Measurements from ENCODE around the gene SHC2. TPM values are rescaled to one million over a fixed set of nuclear protein-coding genes. Genes with fewer than 3 reads are reported as not detected.

Gene SHC2
- total and polyA plus RNA-seq, 9 of the 15 experiments (the other 6 are each of a cell fraction or from before 2014, with no cell fraction given): 0.14 to 0.36 (median 0.17) TPM; not detected in 5

DNA sequence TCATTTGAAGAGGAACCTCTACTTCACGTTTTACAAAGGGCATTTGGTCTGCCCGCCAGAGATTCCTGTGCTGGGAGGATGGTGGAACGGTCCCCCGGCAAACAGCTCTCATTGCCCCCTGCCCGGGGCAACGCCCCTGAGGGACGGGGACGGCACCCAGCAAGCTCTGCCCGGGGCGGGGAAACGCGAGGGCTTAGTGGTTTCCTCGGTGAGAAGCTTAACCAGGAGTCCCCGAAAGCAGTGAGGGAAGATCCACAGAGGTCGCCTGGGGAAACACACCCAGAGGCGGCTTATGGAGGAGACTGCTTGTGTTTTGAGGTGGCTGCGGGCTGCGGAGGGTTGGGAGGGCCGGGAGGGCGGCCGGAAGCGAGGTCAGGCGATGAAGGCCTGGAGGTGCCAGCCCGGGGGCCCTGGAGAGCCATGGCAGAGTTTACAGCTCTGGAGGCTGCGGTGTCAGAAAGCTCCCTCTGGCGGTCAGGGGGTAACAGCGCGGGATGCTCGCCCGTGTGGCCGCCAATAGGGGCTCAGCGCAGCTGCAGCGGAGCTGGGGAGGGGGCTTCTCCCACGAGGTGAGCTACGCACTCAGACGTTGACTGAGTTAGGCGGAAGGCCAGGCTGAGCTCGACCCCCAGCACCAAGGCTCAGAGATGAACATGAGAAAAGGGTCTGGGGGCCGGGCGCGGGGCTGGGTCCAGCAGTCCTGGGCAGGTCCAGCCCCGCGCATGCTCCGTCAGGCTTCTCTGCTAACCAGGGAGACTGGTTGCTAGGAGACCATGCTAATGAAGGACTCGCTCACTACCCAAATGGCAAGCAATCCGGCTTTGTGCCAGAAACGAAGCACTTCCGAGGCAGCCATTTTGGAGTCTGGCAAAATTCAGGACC is 45.8 kb upstream of the SHC2 start (continued):
- TF ChIP-seq, protein P1, sequence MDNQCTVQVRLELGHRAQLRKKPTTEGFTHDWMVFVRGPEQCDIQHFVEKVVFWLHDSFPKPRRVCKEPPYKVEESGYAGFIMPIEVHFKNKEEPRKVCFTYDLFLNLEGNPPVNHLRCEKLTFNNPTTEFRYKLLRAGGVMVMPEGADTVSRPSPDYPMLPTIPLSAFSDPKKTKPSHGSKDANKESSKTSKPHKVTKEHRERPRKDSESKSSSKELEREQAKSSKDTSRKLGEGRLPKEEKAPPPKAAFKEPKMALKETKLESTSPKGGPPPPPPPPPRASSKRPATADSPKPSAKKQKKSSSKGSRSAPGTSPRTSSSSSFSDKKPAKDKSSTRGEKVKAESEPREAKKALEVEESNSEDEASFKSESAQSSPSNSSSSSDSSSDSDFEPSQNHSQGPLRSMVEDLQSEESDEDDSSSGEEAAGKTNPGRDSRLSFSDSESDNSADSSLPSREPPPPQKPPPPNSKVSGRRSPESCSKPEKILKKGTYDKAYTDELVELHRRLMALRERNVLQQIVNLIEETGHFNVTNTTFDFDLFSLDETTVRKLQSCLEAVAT (IDR thresholded peaks at IDR 0.05): no peak
- TF ChIP-seq, protein P2, sequence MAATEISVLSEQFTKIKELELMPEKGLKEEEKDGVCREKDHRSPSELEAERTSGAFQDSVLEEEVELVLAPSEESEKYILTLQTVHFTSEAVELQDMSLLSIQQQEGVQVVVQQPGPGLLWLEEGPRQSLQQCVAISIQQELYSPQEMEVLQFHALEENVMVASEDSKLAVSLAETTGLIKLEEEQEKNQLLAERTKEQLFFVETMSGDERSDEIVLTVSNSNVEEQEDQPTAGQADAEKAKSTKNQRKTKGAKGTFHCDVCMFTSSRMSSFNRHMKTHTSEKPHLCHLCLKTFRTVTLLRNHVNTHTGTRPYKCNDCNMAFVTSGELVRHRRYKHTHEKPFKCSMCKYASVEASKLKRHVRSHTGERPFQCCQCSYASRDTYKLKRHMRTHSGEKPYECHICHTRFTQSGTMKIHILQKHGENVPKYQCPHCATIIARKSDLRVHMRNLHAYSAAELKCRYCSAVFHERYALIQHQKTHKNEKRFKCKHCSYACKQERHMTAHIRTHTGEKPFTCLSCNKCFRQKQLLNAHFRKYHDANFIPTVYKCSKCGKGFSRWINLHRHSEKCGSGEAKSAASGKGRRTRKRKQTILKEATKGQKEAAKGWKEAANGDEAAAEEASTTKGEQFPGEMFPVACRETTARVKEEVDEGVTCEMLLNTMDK (IDR thresholded peaks at IDR 0.05; ENCODE audit: borderline replicate concordance, insufficient read depth, low read depth, low read length, poor library complexity, severe bottlenecking): peak; percentile 48
- TF ChIP-seq, protein P3, sequence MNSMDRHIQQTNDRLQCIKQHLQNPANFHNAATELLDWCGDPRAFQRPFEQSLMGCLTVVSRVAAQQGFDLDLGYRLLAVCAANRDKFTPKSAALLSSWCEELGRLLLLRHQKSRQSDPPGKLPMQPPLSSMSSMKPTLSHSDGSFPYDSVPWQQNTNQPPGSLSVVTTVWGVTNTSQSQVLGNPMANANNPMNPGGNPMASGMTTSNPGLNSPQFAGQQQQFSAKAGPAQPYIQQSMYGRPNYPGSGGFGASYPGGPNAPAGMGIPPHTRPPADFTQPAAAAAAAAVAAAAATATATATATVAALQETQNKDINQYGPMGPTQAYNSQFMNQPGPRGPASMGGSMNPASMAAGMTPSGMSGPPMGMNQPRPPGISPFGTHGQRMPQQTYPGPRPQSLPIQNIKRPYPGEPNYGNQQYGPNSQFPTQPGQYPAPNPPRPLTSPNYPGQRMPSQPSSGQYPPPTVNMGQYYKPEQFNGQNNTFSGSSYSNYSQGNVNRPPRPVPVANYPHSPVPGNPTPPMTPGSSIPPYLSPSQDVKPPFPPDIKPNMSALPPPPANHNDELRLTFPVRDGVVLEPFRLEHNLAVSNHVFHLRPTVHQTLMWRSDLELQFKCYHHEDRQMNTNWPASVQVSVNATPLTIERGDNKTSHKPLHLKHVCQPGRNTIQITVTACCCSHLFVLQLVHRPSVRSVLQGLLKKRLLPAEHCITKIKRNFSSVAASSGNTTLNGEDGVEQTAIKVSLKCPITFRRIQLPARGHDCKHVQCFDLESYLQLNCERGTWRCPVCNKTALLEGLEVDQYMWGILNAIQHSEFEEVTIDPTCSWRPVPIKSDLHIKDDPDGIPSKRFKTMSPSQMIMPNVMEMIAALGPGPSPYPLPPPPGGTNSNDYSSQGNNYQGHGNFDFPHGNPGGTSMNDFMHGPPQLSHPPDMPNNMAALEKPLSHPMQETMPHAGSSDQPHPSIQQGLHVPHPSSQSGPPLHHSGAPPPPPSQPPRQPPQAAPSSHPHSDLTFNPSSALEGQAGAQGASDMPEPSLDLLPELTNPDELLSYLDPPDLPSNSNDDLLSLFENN (IDR thresholded peaks at IDR 0.05; ENCODE audit: low read depth in 2 of 2, low read length in 2 of 2): 0 out of 4 replicates have a peak, but pooled peaks of 1 of the 2 experiments have one; percentile 0
- TF ChIP-seq, protein P4, sequence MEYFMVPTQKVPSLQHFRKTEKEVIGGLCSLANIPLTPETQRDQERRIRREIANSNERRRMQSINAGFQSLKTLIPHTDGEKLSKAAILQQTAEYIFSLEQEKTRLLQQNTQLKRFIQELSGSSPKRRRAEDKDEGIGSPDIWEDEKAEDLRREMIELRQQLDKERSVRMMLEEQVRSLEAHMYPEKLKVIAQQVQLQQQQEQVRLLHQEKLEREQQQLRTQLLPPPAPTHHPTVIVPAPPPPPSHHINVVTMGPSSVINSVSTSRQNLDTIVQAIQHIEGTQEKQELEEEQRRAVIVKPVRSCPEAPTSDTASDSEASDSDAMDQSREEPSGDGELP (CRISPR knock-in tag; IDR thresholded peaks at IDR 0.05; ENCODE audit: borderline replicate concordance): peak; percentile 82
- TF ChIP-seq NFE2L1 (tag; IDR thresholded peaks at IDR 0.05; ENCODE audit: borderline replicate concordance, low read depth) (no peak), FOXP1 (CRISPR knock-in tag; IDR thresholded peaks at IDR 0.05) (no peak), NR1H2 (CRISPR knock-in tag; IDR thresholded peaks at IDR 0.05) (no peak), ESRRA (IDR thresholded peaks at IDR 0.05; ENCODE audit: borderline replicate concordance, low read depth) (peak; percentile 28; the same call in 1 of the 2 replicates), ZKSCAN1 (IDR thresholded peaks at IDR 0.05; ENCODE audit: low read depth, low read length) (peak; percentile 39; the same call in 1 of the 2 replicates)

Data from K562 (cell line).